ENCODE data around the gene BACH2. TPM values are rescaled to one million over a fixed set of nuclear protein-coding genes. Genes with fewer than 3 reads are reported as not detected.

BACH2 gene
- polyA plus RNA-seq, 2 of the 4 experiments (the other 2 are of a cell fraction): 0.01 to 0.36 TPM

DNA sequence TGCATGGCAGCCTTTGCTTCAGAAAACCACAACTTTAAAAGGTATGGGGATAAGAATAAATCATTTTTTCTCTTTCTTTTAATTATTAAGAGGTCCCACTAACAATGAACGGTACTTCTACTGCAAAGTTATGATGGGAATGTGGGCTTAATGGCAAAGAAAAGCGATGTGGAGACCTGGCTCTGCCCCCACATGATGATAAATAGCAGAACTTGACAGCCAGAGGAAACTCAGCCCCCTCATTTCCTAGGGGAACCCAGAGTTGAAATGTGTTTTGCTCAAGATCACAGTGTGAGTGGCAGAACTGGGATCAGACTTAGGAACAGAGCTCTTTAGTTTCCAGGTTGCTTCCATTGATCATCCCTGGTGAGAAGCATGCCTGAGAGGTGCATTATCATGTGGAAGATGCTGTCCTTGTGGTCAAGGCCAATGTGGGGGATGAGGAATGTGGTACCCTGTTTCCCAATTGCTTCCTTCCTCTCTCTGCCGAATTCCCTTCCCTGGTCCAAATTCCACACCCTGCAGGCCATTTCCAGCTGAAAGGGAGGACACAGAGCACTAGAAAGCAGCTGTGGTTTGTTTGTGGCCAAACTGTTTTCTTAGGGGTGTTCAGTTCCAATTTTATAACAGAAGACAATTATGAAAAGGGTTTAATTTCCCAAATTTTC lies 66.0 kb downstream of the BACH2 start (continued):
- TF ChIP-seq, protein P1, sequence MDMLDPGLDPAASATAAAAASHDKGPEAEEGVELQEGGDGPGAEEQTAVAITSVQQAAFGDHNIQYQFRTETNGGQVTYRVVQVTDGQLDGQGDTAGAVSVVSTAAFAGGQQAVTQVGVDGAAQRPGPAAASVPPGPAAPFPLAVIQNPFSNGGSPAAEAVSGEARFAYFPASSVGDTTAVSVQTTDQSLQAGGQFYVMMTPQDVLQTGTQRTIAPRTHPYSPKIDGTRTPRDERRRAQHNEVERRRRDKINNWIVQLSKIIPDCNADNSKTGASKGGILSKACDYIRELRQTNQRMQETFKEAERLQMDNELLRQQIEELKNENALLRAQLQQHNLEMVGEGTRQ (IDR thresholded peaks at IDR 0.05): no peak

DNA sequence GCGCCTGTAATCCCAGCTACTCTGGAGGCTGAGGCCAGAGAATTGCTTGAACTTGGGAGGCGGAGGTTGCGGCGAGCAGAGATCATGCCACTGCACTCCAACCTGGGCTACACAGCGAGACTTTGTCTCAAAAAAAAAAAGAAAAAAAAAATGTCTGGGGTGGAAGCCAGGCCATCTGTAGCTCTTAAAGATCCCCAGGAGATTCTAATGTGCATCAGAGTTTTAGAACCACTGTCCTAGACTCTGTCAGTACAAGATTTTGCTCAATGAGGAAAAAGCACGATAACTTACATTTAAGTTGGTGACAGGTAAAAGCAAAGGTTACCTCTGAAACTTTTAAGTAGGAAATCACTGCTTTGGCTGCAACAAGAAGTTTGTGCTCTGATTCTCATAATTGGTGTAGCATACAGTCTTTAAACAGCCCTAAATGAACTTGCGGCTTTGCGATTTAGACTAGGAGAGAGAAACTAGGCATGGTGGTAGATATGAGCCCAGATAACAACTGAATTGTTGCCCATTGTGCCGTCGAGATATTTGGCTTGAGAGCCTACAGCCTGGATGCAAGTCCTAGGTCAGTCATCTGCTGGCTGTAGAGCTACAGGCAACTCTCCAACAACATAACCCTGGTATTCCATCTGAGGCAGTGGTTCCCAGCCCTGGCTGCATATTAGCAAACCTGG lies 67.2 kb downstream of the BACH2 start:
- Histone ChIP-seq H3K27ac (no peak overlapping the region), H3K9me3 (no peaks in the 10 kb centered on the region), H3K4me1 (no peaks in the 10 kb centered on the region), H3K4me2 (no peak overlapping the region), H3K4me3 (no peak overlapping the region)
- FAIRE-seq (no peak), ATAC-seq (no peak), DNase-seq (ENCODE audit: low read depth in 1 of 2, low spot score in 1 of 2) (no peak)
- CTCF ChIA-PET: no interaction called here
- 88% methylated on average over 10 of the region's 10 CpGs for whole genome bisulfite sequencing (ENCODE audit: missing lambda C conversion rate)
- no peak for TF ChIP-seq TP53 (CRISPR knock-in tag; IDR thresholded peaks at IDR 0.05)
- TF ChIP-seq, protein P2, sequence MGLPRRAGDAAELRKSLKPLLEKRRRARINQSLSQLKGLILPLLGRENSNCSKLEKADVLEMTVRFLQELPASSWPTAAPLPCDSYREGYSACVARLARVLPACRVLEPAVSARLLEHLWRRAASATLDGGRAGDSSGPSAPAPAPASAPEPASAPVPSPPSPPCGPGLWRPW (IDR thresholded peaks at IDR 0.05): no peak
- POLR2A ChIA-PET: no interaction called here

DNA sequence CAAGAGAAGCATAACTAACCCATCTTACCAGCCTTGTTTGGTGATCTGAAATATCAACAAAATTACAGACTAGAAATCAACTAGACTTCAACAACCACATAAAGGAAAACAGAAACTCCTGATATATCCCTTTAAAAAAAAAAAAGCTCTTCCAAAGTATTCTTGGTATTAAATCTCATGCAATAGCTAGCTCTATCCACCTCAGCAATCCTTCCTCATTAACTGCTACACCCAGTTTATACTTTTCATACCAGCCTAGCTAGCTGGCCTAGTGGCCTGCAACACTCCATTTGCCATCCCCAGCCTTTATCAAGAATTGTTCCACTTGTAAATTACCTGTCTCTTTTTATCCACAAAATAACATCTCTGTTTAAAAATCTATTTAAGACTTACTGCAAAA lies 69.0 kb downstream of the BACH2 start:
- ChIA-PET POLR2A (no interaction called here), CTCF (no interaction called here)
- H3K4me3 ChIP-seq: no peak overlapping the region
- H3K4me2 ChIP-seq: no peak overlapping the region
- no peak for DNase-seq (ENCODE audit: low read depth in 1 of 2, low spot score in 1 of 2)
- FAIRE-seq: no peak
- H3K9me3 ChIP-seq: peaks cover 7% of the 10 kb centered on the region; the same call in 2 of the 3 replicates
- ATAC-seq: no peak
- TF ChIP-seq, protein P1 (IDR thresholded peaks at IDR 0.05): no peak
- TF ChIP-seq, protein P3, sequence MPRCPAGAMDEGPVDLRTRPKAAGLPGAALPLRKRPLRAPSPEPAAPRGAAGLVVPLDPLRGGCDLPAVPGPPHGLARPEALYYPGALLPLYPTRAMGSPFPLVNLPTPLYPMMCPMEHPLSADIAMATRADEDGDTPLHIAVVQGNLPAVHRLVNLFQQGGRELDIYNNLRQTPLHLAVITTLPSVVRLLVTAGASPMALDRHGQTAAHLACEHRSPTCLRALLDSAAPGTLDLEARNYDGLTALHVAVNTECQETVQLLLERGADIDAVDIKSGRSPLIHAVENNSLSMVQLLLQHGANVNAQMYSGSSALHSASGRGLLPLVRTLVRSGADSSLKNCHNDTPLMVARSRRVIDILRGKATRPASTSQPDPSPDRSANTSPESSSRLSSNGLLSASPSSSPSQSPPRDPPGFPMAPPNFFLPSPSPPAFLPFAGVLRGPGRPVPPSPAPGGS (IDR thresholded peaks at IDR 0.05): no peak
- no peak for TF ChIP-seq MAZ (IDR thresholded peaks at IDR 0.05; ENCODE audit: borderline replicate concordance, low read depth, low read length)
- no peak for TF ChIP-seq CHD4 (IDR thresholded peaks at IDR 0.05; ENCODE audit: borderline replicate concordance)
- TF ChIP-seq CBX8 (IDR thresholded peaks at IDR 0.05): no peak
- TF ChIP-seq KDM1A (IDR thresholded peaks at IDR 0.05; ENCODE audit: low read depth): no peak
- TF ChIP-seq BHLHE40 (IDR thresholded peaks at IDR 0.05; ENCODE audit: low read depth, low read length): no peak
- no peak for TF ChIP-seq SREBF2 (IDR thresholded peaks at IDR 0.05)
- TF ChIP-seq ZFP36 (IDR thresholded peaks at IDR 0.05; ENCODE audit: borderline replicate concordance, partially characterized antibody): no peak
- TF ChIP-seq JUN (IDR thresholded peaks at IDR 0.05): no peak
- TF ChIP-seq HOXB13 (CRISPR knock-in tag; IDR thresholded peaks at IDR 0.05; ENCODE audit: low read depth): no peak
- no peak for TF ChIP-seq EP300 (IDR thresholded peaks at IDR 0.05)
- TF ChIP-seq HOXB5 (CRISPR knock-in tag; IDR thresholded peaks at IDR 0.05): no peak
- TF ChIP-seq RAD21 (conservative IDR thresholded peaks at IDR 0.05 in 1 of 2, IDR thresholded peaks at IDR 0.05 in 1 of 2): no peak
- TF ChIP-seq ZC3H11A (IDR thresholded peaks at IDR 0.05): no peak
- no peak for TF ChIP-seq NPAS2 (CRISPR knock-in tag; IDR thresholded peaks at IDR 0.05; ENCODE audit: borderline replicate concordance)
- H3K4me1 ChIP-seq: no peaks in the 10 kb centered on the region
- no peak overlapping the region for H3K27ac ChIP-seq

DNA sequence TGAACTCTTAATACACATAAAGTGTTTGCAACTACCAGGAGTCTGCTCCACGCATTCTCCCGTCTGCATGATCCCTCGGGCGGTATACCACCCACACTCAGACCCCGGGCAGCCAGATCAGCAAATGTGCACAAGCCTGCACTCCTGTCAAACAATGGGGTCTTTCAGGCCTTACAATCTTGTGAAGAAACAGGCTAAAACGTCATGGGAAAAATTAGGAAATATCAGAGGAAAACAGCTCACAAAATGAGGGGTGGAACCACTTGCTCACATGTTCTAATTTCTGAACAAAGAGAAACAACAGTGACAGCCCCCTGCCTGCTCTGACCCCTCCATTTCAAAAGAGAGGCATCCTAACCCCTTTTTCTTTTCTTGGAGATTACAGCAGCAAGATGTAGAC lies 69.4 kb downstream of the BACH2 start:
- ChIA-PET POLR2A (no interaction called here), CTCF (no interaction called here)
- Histone ChIP-seq H3K27ac (no peak overlapping the region), H3K4me1 (0 out of 3 replicates have a peak, but pooled peaks cover 3% of the 10 kb centered on the region), H3K4me3 (no peak overlapping the region), H3K9me3 (peaks cover 7% of the 10 kb centered on the region; the same call in 2 of the 3 replicates), H3K4me2 (no peak overlapping the region)
- ATAC-seq (no peak), FAIRE-seq (no peak), DNase-seq (ENCODE audit: low read depth in 1 of 2, low spot score in 1 of 2) (no peak)
- no peak for TF ChIP-seq TFCP2L1 (CRISPR knock-in tag; IDR thresholded peaks at IDR 0.05)
- WGBS (ENCODE audit: missing lambda C conversion rate): 89% methylated on average over 6 of the region's 6 CpGs
